Measurements from ENCODE around the gene NF2.

- TF ChIP-seq HDGF (IDR thresholded peaks at IDR 0.05; ENCODE audit: borderline replicate concordance) = no peak
- TF ChIP-seq L3MBTL2 (conservative IDR thresholded peaks at IDR 0.05) = no peak
- TF ChIP-seq BHLHE40 (IDR thresholded peaks at IDR 0.05; ENCODE audit: borderline replicate concordance) = no peak
Measured at GRCh38 chr22:29621761-29622526, 18.5 kb downstream of the NF2 start.

Data from HEK293T (cell line).